ENCODE data around the gene PRSS1.

DNA sequence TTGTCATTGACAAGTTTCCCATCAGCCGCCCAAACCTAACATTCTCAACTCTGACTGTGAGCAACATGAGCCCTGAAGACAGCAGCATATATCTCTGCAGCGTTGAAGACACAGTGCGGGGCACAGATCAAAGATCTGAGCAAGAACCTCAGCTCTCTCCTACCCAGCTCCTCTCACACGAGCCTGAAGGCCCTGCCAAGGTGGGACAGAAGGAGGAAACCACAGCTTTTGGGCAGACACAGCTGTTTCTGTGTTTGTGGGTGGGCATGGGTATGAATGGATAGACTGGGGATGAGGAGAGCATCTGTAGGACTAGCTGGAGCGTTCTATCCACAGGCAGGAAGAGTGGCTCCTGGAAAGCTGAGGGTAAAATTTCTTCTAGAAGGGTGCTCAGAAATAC lies 8.5 kb upstream of the PRSS1 start:
- TF ChIP-seq, protein P1, sequence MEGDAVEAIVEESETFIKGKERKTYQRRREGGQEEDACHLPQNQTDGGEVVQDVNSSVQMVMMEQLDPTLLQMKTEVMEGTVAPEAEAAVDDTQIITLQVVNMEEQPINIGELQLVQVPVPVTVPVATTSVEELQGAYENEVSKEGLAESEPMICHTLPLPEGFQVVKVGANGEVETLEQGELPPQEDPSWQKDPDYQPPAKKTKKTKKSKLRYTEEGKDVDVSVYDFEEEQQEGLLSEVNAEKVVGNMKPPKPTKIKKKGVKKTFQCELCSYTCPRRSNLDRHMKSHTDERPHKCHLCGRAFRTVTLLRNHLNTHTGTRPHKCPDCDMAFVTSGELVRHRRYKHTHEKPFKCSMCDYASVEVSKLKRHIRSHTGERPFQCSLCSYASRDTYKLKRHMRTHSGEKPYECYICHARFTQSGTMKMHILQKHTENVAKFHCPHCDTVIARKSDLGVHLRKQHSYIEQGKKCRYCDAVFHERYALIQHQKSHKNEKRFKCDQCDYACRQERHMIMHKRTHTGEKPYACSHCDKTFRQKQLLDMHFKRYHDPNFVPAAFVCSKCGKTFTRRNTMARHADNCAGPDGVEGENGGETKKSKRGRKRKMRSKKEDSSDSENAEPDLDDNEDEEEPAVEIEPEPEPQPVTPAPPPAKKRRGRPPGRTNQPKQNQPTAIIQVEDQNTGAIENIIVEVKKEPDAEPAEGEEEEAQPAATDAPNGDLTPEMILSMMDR (IDR thresholded peaks at IDR 0.05; ENCODE audit: extremely low read depth in 1 of 2, insufficient read depth in 1 of 2, low read depth in 1 of 2, low read length in 2 of 2), result no peak
- TF ChIP-seq MYC (IDR thresholded peaks at IDR 0.05; ENCODE audit: low read depth, low read length) (no peak), POLR2A (IDR thresholded peaks at IDR 0.05; ENCODE audit: low read depth, low read length) (no peak), EZH2 (IDR thresholded peaks at IDR 0.05; ENCODE audit: borderline replicate concordance, low read depth, low read length, severe bottlenecking) (no peak), POLR2AphosphoS5 (IDR thresholded peaks at IDR 0.05; ENCODE audit: insufficient read depth, low read depth, low read length) (no peak)
- TF ChIP-seq, protein P2, sequence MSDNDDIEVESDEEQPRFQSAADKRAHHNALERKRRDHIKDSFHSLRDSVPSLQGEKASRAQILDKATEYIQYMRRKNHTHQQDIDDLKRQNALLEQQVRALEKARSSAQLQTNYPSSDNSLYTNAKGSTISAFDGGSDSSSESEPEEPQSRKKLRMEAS (IDR thresholded peaks at IDR 0.05; ENCODE audit: insufficient read depth, insufficient read length), result no peak

Measured in endothelial cell of umbilical vein (primary cell).